Measurements from ENCODE around the gene WNK2.

The WNK2 gene

GRCh38 chr9:93265972-93266371, 82.0 kb downstream of the WNK2 start:
- Histone ChIP-seq H3K4me1 (ENCODE audit: control insufficient read depth, insufficient read depth, low read length) (no peaks in the 10 kb centered on the region), H3K27ac (ENCODE audit: extremely low read depth, low read depth, low read length) (no peak overlapping the region), H3K36me3 (ENCODE audit: control insufficient read depth in 2 of 2, insufficient read depth in 1 of 2, low read length in 2 of 2) (peaks cover 0 to 57% of the 10 kb centered on the region in 2 experiments; a peak in 1 of 3 replicates), H3K4me3 (ENCODE audit: low read depth, low read length) (no peak overlapping the region), H3K9me3 (ENCODE audit: control insufficient read depth, insufficient read depth, low read depth, low read length) (no peaks in the 10 kb centered on the region)
- no peak for TF ChIP-seq ZNF274 (IDR thresholded peaks at IDR 0.05; ENCODE audit: low read length)
- TF ChIP-seq ZNF274 (tag by site-specific recombination; IDR thresholded peaks at IDR 0.05; ENCODE audit: borderline replicate concordance), result no peak
- TF ChIP-seq ZNF501 (tag by site-specific recombination; IDR thresholded peaks at IDR 0.05), result no peak
- ChIA-PET POLR2A (no interaction called here), CTCF (no interaction called here)

DNA sequence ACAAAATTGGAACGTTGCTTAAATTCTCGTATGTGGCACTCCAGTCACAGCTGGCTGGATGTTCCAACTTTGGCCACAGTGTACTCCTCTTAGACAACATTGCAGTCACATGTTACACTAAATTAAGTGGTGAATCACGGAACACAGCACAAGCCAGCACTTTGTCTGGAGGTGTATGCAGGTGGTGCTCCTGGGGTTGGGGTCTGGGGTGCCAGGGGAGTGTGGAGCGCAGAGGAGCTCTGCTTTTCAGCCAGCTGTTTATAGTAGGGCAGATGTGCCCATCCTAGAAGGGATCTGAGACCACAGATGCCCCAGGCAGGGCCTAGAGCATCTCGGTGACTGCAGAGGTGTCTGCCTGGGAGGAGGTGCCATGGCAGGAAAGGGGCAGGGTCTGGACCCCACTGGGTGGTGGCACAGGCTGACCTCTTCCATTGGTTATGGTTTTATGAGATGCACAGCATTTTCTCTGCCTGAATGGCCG, 82.6 kb downstream of the WNK2 start:
- H3K36me3 ChIP-seq (ENCODE audit: control insufficient read depth in 2 of 2, insufficient read depth in 1 of 2, low read length in 2 of 2), result peaks cover 0 to 57% of the 10 kb centered on the region in 2 experiments; a peak in 1 of 3 replicates
- H3K4me3 ChIP-seq (ENCODE audit: low read depth, low read length), result no peak overlapping the region
- ChIA-PET CTCF (no interaction called here), POLR2A (no interaction called here)
- no peak overlapping the region for H3K27ac ChIP-seq (ENCODE audit: extremely low read depth, low read depth, low read length)
- TF ChIP-seq SETDB1 (IDR thresholded peaks at IDR 0.05; ENCODE audit: insufficient read length, low read length), result no peak
- no peak for TF ChIP-seq ZNF596 (tag by site-specific recombination; IDR thresholded peaks at IDR 0.05)
- no peak for TF ChIP-seq ZNF324 (tag by site-specific recombination; IDR thresholded peaks at IDR 0.05)
- TF ChIP-seq, protein P1, sequence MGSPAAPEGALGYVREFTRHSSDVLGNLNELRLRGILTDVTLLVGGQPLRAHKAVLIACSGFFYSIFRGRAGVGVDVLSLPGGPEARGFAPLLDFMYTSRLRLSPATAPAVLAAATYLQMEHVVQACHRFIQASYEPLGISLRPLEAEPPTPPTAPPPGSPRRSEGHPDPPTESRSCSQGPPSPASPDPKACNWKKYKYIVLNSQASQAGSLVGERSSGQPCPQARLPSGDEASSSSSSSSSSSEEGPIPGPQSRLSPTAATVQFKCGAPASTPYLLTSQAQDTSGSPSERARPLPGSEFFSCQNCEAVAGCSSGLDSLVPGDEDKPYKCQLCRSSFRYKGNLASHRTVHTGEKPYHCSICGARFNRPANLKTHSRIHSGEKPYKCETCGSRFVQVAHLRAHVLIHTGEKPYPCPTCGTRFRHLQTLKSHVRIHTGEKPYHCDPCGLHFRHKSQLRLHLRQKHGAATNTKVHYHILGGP (tag by site-specific recombination; IDR thresholded peaks at IDR 0.05), result no peak
- TF ChIP-seq GFI1B (tag by site-specific recombination; IDR thresholded peaks at IDR 0.05), result no peak
- TF ChIP-seq, protein P2, sequence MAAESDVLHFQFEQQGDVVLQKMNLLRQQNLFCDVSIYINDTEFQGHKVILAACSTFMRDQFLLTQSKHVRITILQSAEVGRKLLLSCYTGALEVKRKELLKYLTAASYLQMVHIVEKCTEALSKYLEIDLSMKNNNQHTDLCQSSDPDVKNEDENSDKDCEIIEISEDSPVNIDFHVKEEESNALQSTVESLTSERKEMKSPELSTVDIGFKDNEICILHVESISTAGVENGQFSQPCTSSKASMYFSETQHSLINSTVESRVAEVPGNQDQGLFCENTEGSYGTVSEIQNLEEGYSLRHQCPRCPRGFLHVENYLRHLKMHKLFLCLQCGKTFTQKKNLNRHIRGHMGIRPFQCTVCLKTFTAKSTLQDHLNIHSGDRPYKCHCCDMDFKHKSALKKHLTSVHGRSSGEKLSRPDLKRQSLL (tag by site-specific recombination; IDR thresholded peaks at IDR 0.05), result no peak
- no peak for TF ChIP-seq MYNN (tag by site-specific recombination; IDR thresholded peaks at IDR 0.05; ENCODE audit: borderline replicate concordance)
- H3K4me1 ChIP-seq (ENCODE audit: control insufficient read depth, insufficient read depth, low read length), result no peaks in the 10 kb centered on the region
- H3K9me3 ChIP-seq (ENCODE audit: control insufficient read depth, insufficient read depth, low read depth, low read length), result no peaks in the 10 kb centered on the region

DNA sequence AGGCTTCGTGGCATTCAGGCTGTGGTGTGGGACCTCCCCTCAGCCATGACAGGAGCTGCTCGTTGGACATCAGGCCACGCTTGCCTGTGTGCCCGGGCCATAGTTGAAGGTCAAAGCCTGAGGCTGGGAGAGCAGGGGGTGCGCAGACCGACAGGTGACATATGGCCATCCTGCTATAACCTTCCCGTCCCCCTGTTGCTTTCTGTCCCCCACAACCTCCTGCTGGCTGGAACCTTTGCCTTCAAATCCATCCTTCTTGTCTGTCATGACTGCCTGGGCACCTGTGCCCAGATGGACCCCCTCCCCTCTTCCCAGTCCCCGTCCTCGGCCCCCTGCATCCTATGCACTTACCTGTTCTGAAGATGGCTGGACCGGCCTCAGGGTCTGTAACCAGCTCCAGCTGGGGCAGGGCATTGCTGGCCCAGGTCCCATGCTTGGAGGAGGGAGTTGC, 83.2 kb downstream of the WNK2 start:
- ChIA-PET POLR2A (no interaction called here), CTCF (interaction anchor here (0.6 kb wide), 1 partner anchor 38 kb away, joined by 3 read pairs; no protein-coding TSS in a partner anchor)
- Histone ChIP-seq H3K9me3 (ENCODE audit: control insufficient read depth, insufficient read depth, low read depth, low read length) (no peaks in the 10 kb centered on the region), H3K4me3 (ENCODE audit: low read depth, low read length) (no peak overlapping the region), H3K4me1 (ENCODE audit: control insufficient read depth, insufficient read depth, low read length) (no peaks in the 10 kb centered on the region), H3K36me3 (ENCODE audit: control insufficient read depth in 2 of 2, insufficient read depth in 1 of 2, low read length in 2 of 2) (peaks cover 0 to 57% of the 10 kb centered on the region in 2 experiments; a peak in 1 of 3 replicates), H3K27ac (ENCODE audit: extremely low read depth, low read depth, low read length) (no peak overlapping the region)
- TF ChIP-seq BCL11B (tag by site-specific recombination; IDR thresholded peaks at IDR 0.05; ENCODE audit: low read depth) (no peak), ZNF202 (tag by site-specific recombination; IDR thresholded peaks at IDR 0.05; ENCODE audit: borderline replicate concordance) (no peak), ZNF677 (tag by site-specific recombination; IDR thresholded peaks at IDR 0.05) (no peak), ZNF549 (tag by site-specific recombination; IDR thresholded peaks at IDR 0.05) (no peak), ZNF274 (IDR thresholded peaks at IDR 0.05; ENCODE audit: low read length) (no peak), ZNF274 (tag by site-specific recombination; IDR thresholded peaks at IDR 0.05; ENCODE audit: borderline replicate concordance) (no peak)

DNA sequence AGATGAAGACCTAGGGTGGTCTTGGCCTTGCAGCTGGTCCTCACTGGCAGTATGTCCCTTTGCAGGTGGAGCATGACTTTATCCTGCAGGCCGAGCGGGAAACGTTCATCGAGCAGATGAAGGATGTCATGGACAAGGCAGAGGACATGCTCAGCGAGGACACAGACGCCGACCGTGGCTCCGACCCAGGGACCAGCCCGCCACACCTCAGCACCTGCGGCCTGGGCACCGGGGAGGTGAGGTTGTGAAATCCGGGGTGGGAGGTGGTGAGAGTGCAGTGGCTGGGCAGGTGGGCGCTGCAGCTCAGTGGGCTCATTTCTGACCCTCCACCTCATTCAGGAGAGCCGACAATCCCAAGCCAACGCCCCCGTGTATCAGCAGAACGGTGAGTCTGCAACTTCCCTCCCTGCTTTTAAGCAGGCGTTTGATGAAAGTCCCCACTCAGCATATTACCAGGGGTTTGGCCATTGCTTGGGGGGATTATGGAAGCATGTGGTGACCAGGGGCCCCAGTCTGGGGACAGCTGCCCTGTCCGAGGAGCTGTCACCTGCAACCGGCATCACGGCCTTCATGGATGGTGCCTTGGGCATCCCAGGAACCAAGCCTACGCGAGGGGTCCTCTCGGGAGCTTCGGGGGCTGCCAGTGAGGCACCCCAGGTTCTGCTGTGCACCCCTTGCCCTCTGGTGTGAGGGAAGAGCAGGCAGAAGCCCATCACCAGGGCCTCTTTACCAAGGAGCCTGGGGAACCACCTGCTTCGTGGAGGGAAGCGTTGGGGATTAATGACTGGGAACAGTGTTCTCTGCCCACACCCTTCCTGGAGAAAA, 84.0 kb downstream of the WNK2 start:
- Histone ChIP-seq H3K9me3 (ENCODE audit: control insufficient read depth, insufficient read depth, low read depth, low read length) (no peaks in the 10 kb centered on the region), H3K36me3 (ENCODE audit: control insufficient read depth in 2 of 2, insufficient read depth in 1 of 2, low read length in 2 of 2) (peaks cover 0 to 57% of the 10 kb centered on the region in 2 experiments; a peak in 1 of 3 replicates), H3K4me3 (ENCODE audit: low read depth, low read length) (no peak overlapping the region), H3K4me1 (ENCODE audit: control insufficient read depth, insufficient read depth, low read length) (no peaks in the 10 kb centered on the region), H3K27ac (ENCODE audit: extremely low read depth, low read depth, low read length) (no peak overlapping the region)
- CTCF ChIA-PET, result interaction anchor here (0.6 kb wide), 1 partner anchor 38 kb away, joined by 3 read pairs; no protein-coding TSS in a partner anchor
- POLR2A ChIA-PET, result no interaction called here
- TF ChIP-seq ZBTB1 (tag by site-specific recombination; IDR thresholded peaks at IDR 0.05) (no peak), ZNF548 (tag by site-specific recombination; IDR thresholded peaks at IDR 0.05) (no peak)
- TF ChIP-seq, protein P3, sequence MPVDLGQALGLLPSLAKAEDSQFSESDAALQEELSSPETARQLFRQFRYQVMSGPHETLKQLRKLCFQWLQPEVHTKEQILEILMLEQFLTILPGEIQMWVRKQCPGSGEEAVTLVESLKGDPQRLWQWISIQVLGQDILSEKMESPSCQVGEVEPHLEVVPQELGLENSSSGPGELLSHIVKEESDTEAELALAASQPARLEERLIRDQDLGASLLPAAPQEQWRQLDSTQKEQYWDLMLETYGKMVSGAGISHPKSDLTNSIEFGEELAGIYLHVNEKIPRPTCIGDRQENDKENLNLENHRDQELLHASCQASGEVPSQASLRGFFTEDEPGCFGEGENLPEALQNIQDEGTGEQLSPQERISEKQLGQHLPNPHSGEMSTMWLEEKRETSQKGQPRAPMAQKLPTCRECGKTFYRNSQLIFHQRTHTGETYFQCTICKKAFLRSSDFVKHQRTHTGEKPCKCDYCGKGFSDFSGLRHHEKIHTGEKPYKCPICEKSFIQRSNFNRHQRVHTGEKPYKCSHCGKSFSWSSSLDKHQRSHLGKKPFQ (tag by site-specific recombination; IDR thresholded peaks at IDR 0.05), result no peak
- TF ChIP-seq, protein P4, sequence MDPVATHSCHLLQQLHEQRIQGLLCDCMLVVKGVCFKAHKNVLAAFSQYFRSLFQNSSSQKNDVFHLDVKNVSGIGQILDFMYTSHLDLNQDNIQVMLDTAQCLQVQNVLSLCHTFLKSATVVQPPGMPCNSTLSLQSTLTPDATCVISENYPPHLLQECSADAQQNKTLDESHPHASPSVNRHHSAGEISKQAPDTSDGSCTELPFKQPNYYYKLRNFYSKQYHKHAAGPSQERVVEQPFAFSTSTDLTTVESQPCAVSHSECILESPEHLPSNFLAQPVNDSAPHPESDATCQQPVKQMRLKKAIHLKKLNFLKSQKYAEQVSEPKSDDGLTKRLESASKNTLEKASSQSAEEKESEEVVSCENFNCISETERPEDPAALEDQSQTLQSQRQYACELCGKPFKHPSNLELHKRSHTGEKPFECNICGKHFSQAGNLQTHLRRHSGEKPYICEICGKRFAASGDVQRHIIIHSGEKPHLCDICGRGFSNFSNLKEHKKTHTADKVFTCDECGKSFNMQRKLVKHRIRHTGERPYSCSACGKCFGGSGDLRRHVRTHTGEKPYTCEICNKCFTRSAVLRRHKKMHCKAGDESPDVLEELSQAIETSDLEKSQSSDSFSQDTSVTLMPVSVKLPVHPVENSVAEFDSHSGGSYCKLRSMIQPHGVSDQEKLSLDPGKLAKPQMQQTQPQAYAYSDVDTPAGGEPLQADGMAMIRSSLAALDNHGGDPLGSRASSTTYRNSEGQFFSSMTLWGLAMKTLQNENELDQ (tag by site-specific recombination; IDR thresholded peaks at IDR 0.05; ENCODE audit: low read depth), result no peak

Data from HEK293 (cell line).